Endothelial cell of umbilical vein (primary cell): Measurements from ENCODE around the gene RYR2. TPM values are rescaled to one million over a fixed set of nuclear protein-coding genes. Genes with fewer than 3 reads are reported as not detected.

Experiments used
- BruUV-seq: library from RNA; stranded (reverse); fragments of 400-500 nt; replicated peaks from 2 replicates; lab custom pipeline; 2021; lab: Mats Ljungman, UMichigan
- CTCF ChIA-PET: fragments of 300-600, 350-600 bp; sonication (Branson Sonifier 250); formaldehyde crosslinking; loops from one replicate; lab custom pipeline; 2021; ENCODE audit warnings: antibody characterized with exemption, inconsistent platforms; lab: Charles Lee
- POLR2A ChIA-PET: fragments of 300-600, 350-600 bp; sonication (Branson Sonifier 250); formaldehyde crosslinking; loops from one replicate; lab custom pipeline; 2021; ENCODE audit warnings: antibody characterized with exemption, inconsistent platforms; lab: Charles Lee
- DNase-seq: peaks from one replicate; pipeline ENCODE4 v3.0.0-alpha.2; 2011; ENCODE audit warnings: low read depth, low spot score
- FAIRE-seq: peaks from 2 replicates; lab custom pipeline; 2011; peaks lifted over from hg19 to GRCh38; lab: Jason Lieb, UNC
- H2AFZ ChIP-seq: 2 replicates; pipeline ENCODE4 v1.6.0; 2012; ENCODE audit warnings: low read depth, low read length, control low read depth, inconsistent platforms
- H3K27ac ChIP-seq: 2 replicates; pipeline ENCODE4 v1.5.1; 2011; ENCODE audit warnings: low read depth, mild to moderate bottlenecking, control low read depth, low read length, moderate library complexity; ENCODE audit not compliant: insufficient read depth
- H3K27me3 ChIP-seq, 2 experiments: 2 replicates each; pipeline versions ENCODE4 v1.6.0 to v1.6.1; 2011; ENCODE audit warnings: low read length in 2 of 2, mixed read lengths in 1 of 2; ENCODE audit not compliant: control insufficient read depth in 2 of 2, insufficient read depth in 2 of 2
- H3K36me3 ChIP-seq, 2 experiments: 2 replicates in 1 of 2; 3 replicates in 1 of 2; pipeline ENCODE4 v1.5.1; 2011; ENCODE audit warnings: low read length in 2 of 2, mild to moderate bottlenecking in 1 of 2, moderate library complexity in 1 of 2; ENCODE audit not compliant: control insufficient read depth in 2 of 2, insufficient read depth in 2 of 2; ENCODE audit errors: extremely low read depth in 1 of 2
- H3K4me1 ChIP-seq: 3 replicates; pipeline ENCODE4 v1.5.1; 2011; ENCODE audit warnings: mild to moderate bottlenecking, low read length; ENCODE audit not compliant: control insufficient read depth, insufficient read depth; ENCODE audit errors: extremely low read depth
- H3K4me2 ChIP-seq: 2 replicates; pipeline ENCODE4 v1.6.1; 2011; ENCODE audit warnings: low read length, control low read depth, mixed read lengths; ENCODE audit not compliant: insufficient read depth
- H3K4me3 ChIP-seq, 3 experiments: fragments of 200-600 bp in 1 of 3; sonication (generic), shearing (Covaris generic) in 1 of 3; replicated peaks in 1 of 3; 2 replicates each; pipeline ENCODE4 v1.5.1; 2011 to 2016; ENCODE audit warnings: control low read depth in 3 of 3, low read length in 3 of 3, mild to moderate bottlenecking in 2 of 3, inconsistent platforms in 1 of 3, low read depth in 1 of 3, moderate library complexity in 1 of 3; ENCODE audit not compliant: insufficient read depth in 1 of 3
- H3K79me2 ChIP-seq: 2 replicates; pipeline ENCODE4 v1.6.0; 2012; ENCODE audit warnings: low read length, inconsistent platforms; ENCODE audit not compliant: control insufficient read depth, insufficient read depth
- H3K9ac ChIP-seq: replicated peaks from 2 replicates; pipeline ENCODE3; 2011; ENCODE audit warnings: low read length, control low read depth; ENCODE audit not compliant: insufficient read depth; ENCODE audit errors: extremely low read depth
- H3K9me1 ChIP-seq: replicated peaks from 3 replicates; pipeline ENCODE4 v1.6.0; 2011; ENCODE audit warnings: mild to moderate bottlenecking, low read length; ENCODE audit not compliant: control insufficient read depth, insufficient read depth; ENCODE audit errors: extremely low read depth
- H3K9me3 ChIP-seq: replicated peaks from 2 replicates; pipeline ENCODE4 v1.5.1; 2012; ENCODE audit warnings: low read length, inconsistent platforms; ENCODE audit not compliant: control insufficient read depth, insufficient read depth
- H4K20me1 ChIP-seq: replicated peaks from 2 replicates; pipeline ENCODE3; 2011; ENCODE audit warnings: mild to moderate bottlenecking, low read length; ENCODE audit not compliant: control insufficient read depth, insufficient read depth; ENCODE audit errors: extremely low read depth
- EZH2 ChIP-seq: IDR thresholded peaks from 2 replicates; pipeline ENCODE4 v1.6.1; 2012; ENCODE audit warnings: borderline replicate concordance, low read depth, mild to moderate bottlenecking, moderate library complexity, low read length, inconsistent platforms; ENCODE audit not compliant: severe bottlenecking
- FOS ChIP-seq: IDR thresholded peaks from 2 replicates; pipeline ENCODE4 v1.6.1; 2011; ENCODE audit warnings: mild to moderate bottlenecking, low read length, moderate library complexity, borderline replicate concordance; ENCODE audit not compliant: insufficient read depth
- GATA2 ChIP-seq: IDR thresholded peaks from 2 replicates; pipeline ENCODE4 v1.7.0; 2011; ENCODE audit warnings: low read depth, mild to moderate bottlenecking, moderate library complexity, mixed read lengths, low read length; ENCODE audit not compliant: insufficient read length, insufficient read depth
- JUN ChIP-seq: IDR thresholded peaks from 2 replicates; pipeline ENCODE4 v1.6.1; 2011; ENCODE audit warnings: borderline replicate concordance, low read depth; ENCODE audit not compliant: insufficient read length, insufficient read depth
- MAX ChIP-seq: IDR thresholded peaks from 2 replicates; pipeline ENCODE4 v1.6.1; 2011; ENCODE audit not compliant: insufficient read depth, insufficient read length
- MYC ChIP-seq: IDR thresholded peaks from one replicate; pipeline ENCODE4 v1.6.1; 2011; ENCODE audit warnings: mild to moderate bottlenecking, low read depth, low read length
- POLR2A ChIP-seq: IDR thresholded peaks from 2 replicates; pipeline ENCODE4 v1.6.1; 2012; ENCODE audit warnings: low read depth, mild to moderate bottlenecking, control low read depth, low read length
- POLR2AphosphoS5 ChIP-seq: IDR thresholded peaks from 2 replicates; pipeline ENCODE4 v1.6.1; 2012; ENCODE audit warnings: low read depth, mild to moderate bottlenecking, control low read depth, low read length, moderate library complexity; ENCODE audit not compliant: insufficient read depth
- dilution Hi-C: fragments of 300-500 bp; cut with MboI; formaldehyde crosslinking; loops from one replicate; pipeline ENCODE4 v1.15.0; 2019; ENCODE audit warnings: low sequenced_read_pairs; ENCODE audit not compliant: extremely low pct_ligation_motif_present
- intact Hi-C: fragments of 100-400 bp; cut with micrococcal nuclease; formaldehyde crosslinking; loops from one replicate; pipeline ENCODE4 v1.10.0; 2022
- polyA plus RNA-seq, 4 experiments: library from polyadenylated mRNA; depleted of rRNA in 3 of 4; stranded (reverse) in 3 of 4; unstranded in 1 of 4; fragments of >200 nt; gene quantifications; 2 replicates each; pipeline versions ENCODE4 v1.2.1 to v1.2.3, GENCODE V29; 2011 to 2012; ENCODE audit warnings: missing spikeins in 1 of 4
- total RNA-seq: library from RNA; stranded (reverse); gene quantifications from 2 replicates; pipeline ENCODE4 v1.2.3, GENCODE V29; 2021
- TF ChIP-seq, protein P1 (sequence below), 2 donors: IDR thresholded peaks; 1 replicate in 1 of 2; 2 replicates in 1 of 2; pipeline ENCODE4 v1.5.1; 2011; ENCODE audit warnings: low read length in 2 of 2, mild to moderate bottlenecking in 2 of 2, moderate library complexity in 2 of 2, control low read depth in 1 of 2, inconsistent platforms in 1 of 2, low read depth in 1 of 2; ENCODE audit not compliant: insufficient read depth in 1 of 2; ENCODE audit errors: extremely low read depth in 1 of 2

The RYR2 gene
- total and polyA plus RNA-seq, 2 donors (not counting 3 experiments of a cell fraction or from before 2014, with no cell fraction given), result not detected

- H3K4me3 ChIP-seq, result no peak overlapping the region
- BruUV-seq, result no TSS peak
- H3K4me2 ChIP-seq, result no peak overlapping the region
- H3K36me3 ChIP-seq, result no peaks in the 10 kb centered on the region
- H3K9me3 ChIP-seq, result peaks cover 2% of the 10 kb centered on the region
- no peak overlapping the region for H2AFZ ChIP-seq
- dilution Hi-C loops, result no loop called here
- no peaks in the 10 kb centered on the region for H4K20me1 ChIP-seq
- TF ChIP-seq, protein P1, sequence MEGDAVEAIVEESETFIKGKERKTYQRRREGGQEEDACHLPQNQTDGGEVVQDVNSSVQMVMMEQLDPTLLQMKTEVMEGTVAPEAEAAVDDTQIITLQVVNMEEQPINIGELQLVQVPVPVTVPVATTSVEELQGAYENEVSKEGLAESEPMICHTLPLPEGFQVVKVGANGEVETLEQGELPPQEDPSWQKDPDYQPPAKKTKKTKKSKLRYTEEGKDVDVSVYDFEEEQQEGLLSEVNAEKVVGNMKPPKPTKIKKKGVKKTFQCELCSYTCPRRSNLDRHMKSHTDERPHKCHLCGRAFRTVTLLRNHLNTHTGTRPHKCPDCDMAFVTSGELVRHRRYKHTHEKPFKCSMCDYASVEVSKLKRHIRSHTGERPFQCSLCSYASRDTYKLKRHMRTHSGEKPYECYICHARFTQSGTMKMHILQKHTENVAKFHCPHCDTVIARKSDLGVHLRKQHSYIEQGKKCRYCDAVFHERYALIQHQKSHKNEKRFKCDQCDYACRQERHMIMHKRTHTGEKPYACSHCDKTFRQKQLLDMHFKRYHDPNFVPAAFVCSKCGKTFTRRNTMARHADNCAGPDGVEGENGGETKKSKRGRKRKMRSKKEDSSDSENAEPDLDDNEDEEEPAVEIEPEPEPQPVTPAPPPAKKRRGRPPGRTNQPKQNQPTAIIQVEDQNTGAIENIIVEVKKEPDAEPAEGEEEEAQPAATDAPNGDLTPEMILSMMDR (IDR thresholded peaks at IDR 0.05; ENCODE audit: extremely low read depth in 1 of 2, insufficient read depth in 1 of 2, low read depth in 1 of 2, low read length in 2 of 2), result no peak
- TF ChIP-seq POLR2A (no peak), MAX (no peak), GATA2 (no peak), POLR2AphosphoS5 (no peak), EZH2 (no peak), JUN (no peak), MYC (no peak), FOS (no peak)
- no peaks in the 10 kb centered on the region for H3K79me2 ChIP-seq
- POLR2A ChIA-PET, result no interaction called here
- H3K27ac ChIP-seq, result no peak overlapping the region
- DNase-seq, result no peak
- no peaks in the 10 kb centered on the region for H3K4me1 ChIP-seq
- FAIRE-seq, result no peak
- H3K9me1 ChIP-seq, result no peaks in the 10 kb centered on the region
- intact Hi-C loops, result no loop called here
- no peak overlapping the region for H3K9ac ChIP-seq
- CTCF ChIA-PET, result no interaction called here
- H3K27me3 ChIP-seq, result no peaks in the 10 kb centered on the region
These were observed 648.7 kb downstream of the RYR2 start for GRCh38 chr1:237690656-237691055.
